AG08396 (cell line): ENCODE results near the gene ZNF438.
"Not testable (repeated sequence)": the region's sequence is repeated elsewhere in the genome, so short reads cannot be mapped to it uniquely, and the experiment has no call there.

ENCODE experiments used
- DNase-seq: peaks from one replicate; pipeline ENCODE4 v3.0.0; 2012; ENCODE audit warnings: low spot score, mixed read lengths

The ZNF438 gene

DNA sequence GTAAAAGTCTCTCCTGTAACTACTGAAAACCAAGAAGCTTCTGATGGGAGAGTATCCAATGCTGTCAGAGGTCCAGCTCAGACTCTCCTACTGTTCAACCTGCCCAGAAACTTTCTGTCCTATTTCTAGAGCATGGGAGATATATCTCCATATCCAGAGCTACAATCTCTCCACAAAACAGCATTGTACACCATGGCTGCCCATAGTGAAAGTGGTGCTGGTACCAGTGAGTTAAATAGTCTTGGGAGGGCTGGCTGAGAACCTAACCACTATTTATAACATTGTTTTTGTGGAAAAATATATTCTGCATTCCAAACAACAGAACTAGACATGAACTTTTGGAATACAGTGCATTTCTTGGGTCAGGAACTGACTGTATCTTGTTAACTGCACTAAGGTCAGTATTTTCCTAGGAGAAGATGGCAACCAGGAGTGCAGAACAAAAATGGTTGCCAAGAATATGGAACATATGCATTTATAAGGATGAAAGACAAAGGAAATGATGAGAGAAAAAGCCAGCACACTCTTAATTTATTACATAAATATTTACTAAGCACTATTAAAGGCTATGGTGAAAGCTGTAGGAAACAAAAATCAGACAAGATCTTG is 91.9 kb downstream of the ZNF438 start:
- DNase-seq = no peak

DNA sequence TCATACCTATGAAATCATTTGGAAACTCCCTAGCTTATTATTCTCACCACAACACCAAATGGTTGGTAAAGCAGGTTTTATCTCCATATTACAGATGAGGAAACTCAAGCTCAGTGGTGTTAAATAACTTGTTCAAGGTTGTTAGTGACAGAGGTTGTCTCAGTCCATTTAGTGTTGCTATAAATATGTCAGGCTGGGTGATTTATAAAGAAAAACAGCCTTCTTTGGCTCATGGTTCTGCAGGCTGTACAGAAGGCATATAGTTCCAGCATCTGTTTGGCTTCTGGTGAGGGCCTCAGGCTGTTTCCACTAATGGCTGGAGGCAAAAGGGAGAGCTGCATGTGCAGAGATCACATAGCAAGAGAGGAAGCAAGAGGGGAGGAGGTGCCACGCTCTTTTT is 96.6 kb downstream of the ZNF438 start:
- no peak for DNase-seq

GRCh38 chr10:30931094-30931493 is 100.6 kb downstream of the ZNF438 start:
- DNase-seq = no peak

- DNase-seq = no peak
These were observed 101.7 kb downstream of the ZNF438 start for GRCh38 chr10:30929901-30930520.

- DNase-seq = not testable (repeated sequence)
These were observed 102.3 kb downstream of the ZNF438 start for GRCh38 chr10:30929311-30929729.

- no peak for DNase-seq
These were observed 102.9 kb downstream of the ZNF438 start for GRCh38 chr10:30928742-30929141.

GRCh38 chr10:30918651-30919050 is 113.0 kb downstream of the ZNF438 start:
- no peak for DNase-seq

- DNase-seq = no peak
These were observed 113.9 kb downstream of the ZNF438 start for GRCh38 chr10:30917789-30918188.

DNA sequence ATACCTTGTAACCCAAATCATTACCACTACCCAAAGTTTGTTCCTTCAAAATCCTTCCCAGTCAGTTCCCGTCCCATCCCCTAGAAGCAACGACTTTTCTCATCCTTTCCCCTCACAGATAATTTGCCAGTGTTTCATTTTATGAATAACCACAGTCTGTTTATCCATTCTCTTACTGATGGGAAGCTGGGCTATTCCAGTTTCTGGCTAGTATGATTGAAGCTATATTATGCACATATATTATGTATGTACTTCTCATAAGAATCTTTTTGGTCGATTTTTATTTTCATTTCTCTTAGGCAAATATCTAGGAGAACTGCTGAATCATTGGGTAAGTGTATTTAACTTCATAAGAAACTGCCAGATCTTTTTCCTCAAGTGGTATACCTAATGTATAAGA is 114.6 kb downstream of the ZNF438 start:
- DNase-seq = no peak

- DNase-seq = no peak
These were observed 116.5 kb downstream of the ZNF438 start for GRCh38 chr10:30915146-30915545.

DNA sequence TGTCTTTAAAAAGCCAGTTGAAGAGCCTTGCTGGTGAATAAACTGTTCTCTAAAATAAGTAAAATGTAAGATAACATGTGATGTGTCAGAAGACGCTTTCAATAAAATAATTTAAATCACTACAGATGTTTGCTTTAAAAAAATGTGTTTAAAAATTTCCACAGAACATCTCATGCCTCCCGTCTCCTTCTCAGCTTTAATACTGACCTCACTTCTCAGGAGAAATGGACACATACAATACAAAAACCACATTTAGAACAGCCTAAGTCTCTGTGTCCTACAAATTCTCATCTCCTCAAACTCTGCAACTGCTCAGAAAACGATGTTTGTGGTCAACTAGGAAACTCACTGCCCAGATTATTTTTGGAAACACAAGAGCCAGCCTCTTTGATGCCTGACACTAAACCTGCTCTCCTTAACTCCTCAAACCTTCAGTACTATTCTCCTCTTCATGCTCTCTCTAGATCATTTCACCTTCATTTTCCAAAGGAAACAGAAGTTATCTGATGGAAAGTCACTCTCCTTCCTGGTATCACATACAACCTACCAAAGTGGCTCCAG is 120.3 kb downstream of the ZNF438 start:
- no peak for DNase-seq

GRCh38 chr10:30903397-30904138 is 128.1 kb downstream of the ZNF438 start:
- DNase-seq = no peak

- no peak for DNase-seq
These were observed 128.9 kb downstream of the ZNF438 start for GRCh38 chr10:30902621-30903396.

- DNase-seq = not testable (repeated sequence)
These were observed 130.2 kb downstream of the ZNF438 start for GRCh38 chr10:30901487-30901886.

- no peak for DNase-seq
These were observed 132.7 kb downstream of the ZNF438 start for GRCh38 chr10:30898964-30899363.

- DNase-seq = no peak
These were observed 134.1 kb downstream of the ZNF438 start for GRCh38 chr10:30897547-30897946.

GRCh38 chr10:30897048-30897447 is 134.6 kb downstream of the ZNF438 start:
- no peak for DNase-seq

GRCh38 chr10:30894221-30894620 is 137.4 kb downstream of the ZNF438 start:
- DNase-seq = no peak

DNA sequence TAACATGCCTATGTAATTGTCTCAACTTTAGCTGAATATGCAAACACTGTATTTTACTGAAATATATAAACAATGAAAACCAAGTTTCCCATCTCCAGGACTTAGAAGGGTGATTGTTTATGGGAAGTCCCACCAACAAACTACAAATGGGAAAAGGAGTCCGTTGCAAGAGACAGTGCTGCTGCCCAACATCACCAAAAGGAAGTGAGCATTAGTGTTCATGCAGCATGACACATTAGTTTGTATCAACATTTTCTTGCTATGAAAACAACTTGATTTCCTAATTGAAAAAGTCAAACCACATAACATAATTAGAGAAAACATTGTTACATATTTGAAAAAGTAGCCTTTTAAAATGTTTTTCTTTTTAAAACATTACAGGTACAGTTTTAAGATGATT is 138.5 kb downstream of the ZNF438 start:
- DNase-seq = peak; percentile 23

- DNase-seq = no peak
These were observed 143.8 kb downstream of the ZNF438 start for GRCh38 chr10:30887839-30888238.

DNA sequence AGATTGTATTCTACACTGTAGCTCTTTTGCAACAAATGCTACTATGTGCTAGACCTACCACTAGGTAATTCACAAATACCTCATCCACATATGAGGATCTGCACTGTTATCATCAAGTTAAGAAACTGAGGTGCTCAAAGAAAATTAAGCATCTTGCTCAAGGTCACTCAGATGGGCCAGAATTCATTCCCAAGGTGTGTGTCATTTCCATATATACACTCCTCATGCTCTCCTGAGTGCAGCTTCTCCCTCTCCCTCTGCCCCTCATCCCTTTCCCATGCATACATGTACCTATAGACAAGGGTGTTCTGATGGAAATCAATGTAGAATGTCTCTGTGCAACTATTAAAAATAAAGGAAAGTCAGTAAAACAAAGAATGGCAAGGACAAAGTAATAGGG is 146.2 kb downstream of the ZNF438 start:
- no peak for DNase-seq

- DNase-seq = no peak
These were observed 147.9 kb downstream of the ZNF438 start for GRCh38 chr10:30883751-30884150.
